Activated CD8-positive, alpha-beta memory T cell treated with anti-CD3 and anti-CD28 coated beads, Interleukin-2, amount 50 U/mL, for 1 hour (primary cell): ENCODE results near the gene CD2BP2.
"Not testable (repeated sequence)": the region's sequence is repeated elsewhere in the genome, so short reads cannot be mapped to it uniquely, and the experiment has no call there.

Experiments used
- DNase-seq: peaks from one replicate; pipeline ENCODE4 v3.0.0-alpha.2; 2020; ENCODE audit errors: extremely low read depth

Gene CD2BP2

GRCh38 chr16:30342751-30343490 is 12.2 kb downstream of the CD2BP2 start:
- no peak for DNase-seq

GRCh38 chr16:30341971-30342370 is 13.1 kb downstream of the CD2BP2 start:
- DNase-seq = not testable (repeated sequence)

- DNase-seq = no peak
Observed at GRCh38 chr16:30340621-30341020, 14.5 kb downstream of the CD2BP2 start.

GRCh38 chr16:30338715-30339114 is 16.4 kb downstream of the CD2BP2 start:
- DNase-seq = not testable (repeated sequence)

GRCh38 chr16:30337964-30338357 is 17.1 kb downstream of the CD2BP2 start:
- not testable (repeated sequence) for DNase-seq

GRCh38 chr16:30335598-30336474 is 19.3 kb downstream of the CD2BP2 start:
- no peak for DNase-seq

- peak; percentile 31 for DNase-seq
Observed at GRCh38 chr16:30335028-30335597, 20.0 kb downstream of the CD2BP2 start.

GRCh38 chr16:30334473-30334989 is 20.6 kb downstream of the CD2BP2 start:
- DNase-seq = peak; percentile 40

GRCh38 chr16:30324220-30324619 is 30.9 kb downstream of the CD2BP2 start:
- DNase-seq = not testable (repeated sequence)

- not testable (repeated sequence) for DNase-seq
Observed at GRCh38 chr16:30318647-30319046, 36.5 kb downstream of the CD2BP2 start.

- not testable (repeated sequence) for DNase-seq
Observed at GRCh38 chr16:30310937-30311336, 44.2 kb downstream of the CD2BP2 start.

- not testable (repeated sequence) for DNase-seq
Observed at GRCh38 chr16:30309255-30309654, 45.9 kb downstream of the CD2BP2 start.
